ENCODE results near the gene ADCY7.
A peak's percentile ranks its signal among the peaks of the same experiment; 100 is the strongest.

Gene ADCY7

GRCh38 chr16:50273382-50273690, 7.0 kb downstream of the ADCY7 start:
- Histone ChIP-seq H3K36me3 (no peaks in the 10 kb centered on the region), H3K27me3 (ENCODE audit: insufficient read depth, low read depth, severe bottlenecking) (no peaks in the 10 kb centered on the region), H3K27ac (no peak overlapping the region), H3K4me3 (ENCODE audit: low read depth, low read length) (no peak overlapping the region), H3K9me3 (ENCODE audit: severe bottlenecking) (no peaks in the 10 kb centered on the region)
- DNase-seq = no peak
- TF ChIP-seq, protein P1, sequence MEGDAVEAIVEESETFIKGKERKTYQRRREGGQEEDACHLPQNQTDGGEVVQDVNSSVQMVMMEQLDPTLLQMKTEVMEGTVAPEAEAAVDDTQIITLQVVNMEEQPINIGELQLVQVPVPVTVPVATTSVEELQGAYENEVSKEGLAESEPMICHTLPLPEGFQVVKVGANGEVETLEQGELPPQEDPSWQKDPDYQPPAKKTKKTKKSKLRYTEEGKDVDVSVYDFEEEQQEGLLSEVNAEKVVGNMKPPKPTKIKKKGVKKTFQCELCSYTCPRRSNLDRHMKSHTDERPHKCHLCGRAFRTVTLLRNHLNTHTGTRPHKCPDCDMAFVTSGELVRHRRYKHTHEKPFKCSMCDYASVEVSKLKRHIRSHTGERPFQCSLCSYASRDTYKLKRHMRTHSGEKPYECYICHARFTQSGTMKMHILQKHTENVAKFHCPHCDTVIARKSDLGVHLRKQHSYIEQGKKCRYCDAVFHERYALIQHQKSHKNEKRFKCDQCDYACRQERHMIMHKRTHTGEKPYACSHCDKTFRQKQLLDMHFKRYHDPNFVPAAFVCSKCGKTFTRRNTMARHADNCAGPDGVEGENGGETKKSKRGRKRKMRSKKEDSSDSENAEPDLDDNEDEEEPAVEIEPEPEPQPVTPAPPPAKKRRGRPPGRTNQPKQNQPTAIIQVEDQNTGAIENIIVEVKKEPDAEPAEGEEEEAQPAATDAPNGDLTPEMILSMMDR (IDR thresholded peaks at IDR 0.05; ENCODE audit: low read depth, low read length) = no peak

GRCh38 chr16:50273888-50274325, 7.6 kb downstream of the ADCY7 start:
- no peak overlapping the region for H3K4me3 ChIP-seq (ENCODE audit: low read depth, low read length)
- H3K27ac ChIP-seq = no peak overlapping the region
- no peaks in the 10 kb centered on the region for H3K9me3 ChIP-seq (ENCODE audit: severe bottlenecking)
- TF ChIP-seq, protein P1 (IDR thresholded peaks at IDR 0.05; ENCODE audit: low read depth, low read length) = no peak
- DNase-seq = no peak
- H3K27me3 ChIP-seq (ENCODE audit: insufficient read depth, low read depth, severe bottlenecking) = no peaks in the 10 kb centered on the region
- H3K36me3 ChIP-seq = no peaks in the 10 kb centered on the region

- TF ChIP-seq, protein P1 (IDR thresholded peaks at IDR 0.05; ENCODE audit: low read depth, low read length) = no peak
- Histone ChIP-seq H3K27me3 (ENCODE audit: insufficient read depth, low read depth, severe bottlenecking) (no peaks in the 10 kb centered on the region), H3K4me3 (ENCODE audit: low read depth, low read length) (no peak overlapping the region), H3K36me3 (no peaks in the 10 kb centered on the region), H3K9me3 (ENCODE audit: severe bottlenecking) (no peaks in the 10 kb centered on the region), H3K27ac (no peak overlapping the region)
- DNase-seq = no peak
Measured at GRCh38 chr16:50274326-50275097, 8.2 kb downstream of the ADCY7 start.

GRCh38 chr16:50275098-50275415, 8.7 kb downstream of the ADCY7 start:
- Histone ChIP-seq H3K27me3 (ENCODE audit: insufficient read depth, low read depth, severe bottlenecking) (no peaks in the 10 kb centered on the region), H3K9me3 (ENCODE audit: severe bottlenecking) (no peaks in the 10 kb centered on the region), H3K27ac (no peak overlapping the region), H3K4me3 (ENCODE audit: low read depth, low read length) (no peak overlapping the region), H3K36me3 (no peaks in the 10 kb centered on the region)
- TF ChIP-seq, protein P1 (IDR thresholded peaks at IDR 0.05; ENCODE audit: low read depth, low read length) = 0 out of 2 replicates have a peak, but pooled peaks have one; percentile 10
- DNase-seq = no peak

- TF ChIP-seq, protein P1 (IDR thresholded peaks at IDR 0.05; ENCODE audit: low read depth, low read length) = no peak
- no peaks in the 10 kb centered on the region for H3K9me3 ChIP-seq (ENCODE audit: severe bottlenecking)
- H3K36me3 ChIP-seq = no peaks in the 10 kb centered on the region
- no peak for DNase-seq
- H3K27ac ChIP-seq = no peak overlapping the region
- no peak overlapping the region for H3K4me3 ChIP-seq (ENCODE audit: low read depth, low read length)
- no peaks in the 10 kb centered on the region for H3K27me3 ChIP-seq (ENCODE audit: insufficient read depth, low read depth, severe bottlenecking)
Measured at GRCh38 chr16:50275428-50276325, 9.3 kb downstream of the ADCY7 start.

Data from WERI-Rb-1 (cell line).